Panc1 (cell line): ENCODE data around the gene PKNOX2. TPM values are rescaled to one million over a fixed set of nuclear protein-coding genes. Genes with fewer than 3 reads are reported as not detected.

Source experiments
- ATAC-seq: fragments of 200-7000 bp; cut with Tn5 transposase; 2 replicates; pipeline ENCODE4 v1.9.1; 2020; ENCODE audit warnings: mild to moderate bottlenecking, moderate library complexity
- BruUV-seq: library from RNA; stranded (reverse); fragments of 400-500 nt; replicated peaks from 2 replicates; lab custom pipeline; 2021; lab: Mats Ljungman, UMichigan
- CTCF ChIA-PET: fragments of 300-600 bp; sonication (Branson Sonifier 250); formaldehyde crosslinking; loops from one replicate; lab custom pipeline; 2022; ENCODE audit warnings: antibody characterized with exemption; lab: Charles Lee
- POLR2A ChIA-PET: fragments of 300-600 bp; sonication (Branson Sonifier 250); formaldehyde crosslinking; loops from one replicate; lab custom pipeline; 2022; ENCODE audit warnings: antibody characterized with exemption; lab: Charles Lee
- DNase-seq: peaks from one replicate; pipeline ENCODE4 v3.0.0-alpha.2; 2010; ENCODE audit warnings: low read depth, low spot score
- H3K27ac ChIP-seq: 2 replicates; pipeline ENCODE4 v1.5.1; 2011; ENCODE audit warnings: mild to moderate bottlenecking, low read length, inconsistent platforms
- H3K27me3 ChIP-seq: fragments of 200-500 bp; sonication (Bioruptor generic); 2 replicates; pipeline ENCODE4 v1.6.0; 2014; ENCODE audit warnings: low read length, inconsistent platforms; ENCODE audit not compliant: control insufficient read depth, insufficient read depth
- H3K36me3 ChIP-seq: fragments of 200-500 bp; sonication (Bioruptor generic); 2 replicates; pipeline ENCODE4 v1.5.1; 2014; ENCODE audit warnings: inconsistent platforms, mild to moderate bottlenecking, low read length, moderate library complexity; ENCODE audit not compliant: control insufficient read depth, insufficient read depth
- H3K4me1 ChIP-seq: 2 replicates; pipeline ENCODE4 v1.5.1; 2011; ENCODE audit warnings: inconsistent platforms, mild to moderate bottlenecking, low read length, moderate library complexity; ENCODE audit not compliant: control insufficient read depth, insufficient read depth
- H3K4me3 ChIP-seq, 2 experiments: 2 replicates each; pipeline ENCODE4 v1.5.1; 2011 to 2012; ENCODE audit warnings: low read depth in 2 of 2, low read length in 2 of 2, mild to moderate bottlenecking in 2 of 2, inconsistent platforms in 1 of 2, moderate library complexity in 1 of 2
- H3K9me3 ChIP-seq: fragments of 200-500 bp; sonication (Bioruptor generic); 2 replicates; pipeline ENCODE4 v1.5.1; 2014; ENCODE audit warnings: low read depth, mild to moderate bottlenecking, inconsistent platforms, low read length, moderate library complexity; ENCODE audit not compliant: control insufficient read depth, insufficient read depth
- POLR2AphosphoS5 ChIP-seq: IDR thresholded peaks from 2 replicates; pipeline ENCODE4 v1.6.1; 2012; ENCODE audit warnings: mild to moderate bottlenecking, low read depth, low read length, moderate library complexity
- SIN3A ChIP-seq: IDR thresholded peaks from 2 replicates; pipeline ENCODE4 v1.6.1; 2012; ENCODE audit warnings: low read depth, mild to moderate bottlenecking, low read length, moderate library complexity, borderline replicate concordance; ENCODE audit not compliant: insufficient read depth
- TCF7L2 ChIP-seq: IDR thresholded peaks from 2 replicates; pipeline ENCODE4 v1.6.1; 2011; ENCODE audit warnings: mild to moderate bottlenecking, low read depth, low read length, inconsistent platforms
- in situ Hi-C: cut with HindIII; loops from 2 replicates; pipeline ENCODE4 v1.10.0; 2016; ENCODE audit warnings: low sequenced_read_pairs, low pct_unique_long_range_greater_than_20kb
- intact Hi-C: fragments of 100-400 bp; cut with micrococcal nuclease; formaldehyde crosslinking; loops from one replicate; pipeline ENCODE4 v1.10.0; 2022; ENCODE audit not compliant: unreplicated experiment
- total RNA-seq: library from RNA; stranded (reverse); gene quantifications from one replicate; pipeline ENCODE4 v1.2.1, GENCODE V29; 2021; ENCODE audit not compliant: unreplicated experiment
- TF ChIP-seq, protein P1 (sequence below): fragments of 450-650 bp; IDR thresholded peaks from 2 replicates; pipeline ENCODE4 v1.5.1; 2017; ENCODE audit warnings: mild to moderate bottlenecking
- TF ChIP-seq, protein P2 (sequence below), 2 experiments: IDR thresholded peaks; 2 replicates each; pipeline ENCODE4 v1.6.1; 2011 to 2012; ENCODE audit warnings: low read depth in 2 of 2, control low read depth in 1 of 2, low read length in 1 of 2, mild to moderate bottlenecking in 1 of 2, moderate library complexity in 1 of 2; ENCODE audit not compliant: insufficient read depth in 1 of 2

PKNOX2 gene
- total RNA-seq, 1 experiment from 2014 or later = not detected

- Histone ChIP-seq H3K27ac (no peak overlapping the region), H3K27me3 (peaks cover 14% of the 10 kb centered on the region), H3K4me3 (no peak overlapping the region), H3K4me1 (no peaks in the 10 kb centered on the region), H3K36me3 (no peaks in the 10 kb centered on the region), H3K9me3 (no peaks in the 10 kb centered on the region)
- BruUV-seq = no TSS peak
- in situ Hi-C loops (no loop called here), intact Hi-C loops (no loop called here)
- TF ChIP-seq TCF7L2 = no peak
- TF ChIP-seq, protein P1, sequence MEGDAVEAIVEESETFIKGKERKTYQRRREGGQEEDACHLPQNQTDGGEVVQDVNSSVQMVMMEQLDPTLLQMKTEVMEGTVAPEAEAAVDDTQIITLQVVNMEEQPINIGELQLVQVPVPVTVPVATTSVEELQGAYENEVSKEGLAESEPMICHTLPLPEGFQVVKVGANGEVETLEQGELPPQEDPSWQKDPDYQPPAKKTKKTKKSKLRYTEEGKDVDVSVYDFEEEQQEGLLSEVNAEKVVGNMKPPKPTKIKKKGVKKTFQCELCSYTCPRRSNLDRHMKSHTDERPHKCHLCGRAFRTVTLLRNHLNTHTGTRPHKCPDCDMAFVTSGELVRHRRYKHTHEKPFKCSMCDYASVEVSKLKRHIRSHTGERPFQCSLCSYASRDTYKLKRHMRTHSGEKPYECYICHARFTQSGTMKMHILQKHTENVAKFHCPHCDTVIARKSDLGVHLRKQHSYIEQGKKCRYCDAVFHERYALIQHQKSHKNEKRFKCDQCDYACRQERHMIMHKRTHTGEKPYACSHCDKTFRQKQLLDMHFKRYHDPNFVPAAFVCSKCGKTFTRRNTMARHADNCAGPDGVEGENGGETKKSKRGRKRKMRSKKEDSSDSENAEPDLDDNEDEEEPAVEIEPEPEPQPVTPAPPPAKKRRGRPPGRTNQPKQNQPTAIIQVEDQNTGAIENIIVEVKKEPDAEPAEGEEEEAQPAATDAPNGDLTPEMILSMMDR = no peak
- no peak for TF ChIP-seq POLR2AphosphoS5
- TF ChIP-seq SIN3A = no peak
- TF ChIP-seq, protein P2, sequence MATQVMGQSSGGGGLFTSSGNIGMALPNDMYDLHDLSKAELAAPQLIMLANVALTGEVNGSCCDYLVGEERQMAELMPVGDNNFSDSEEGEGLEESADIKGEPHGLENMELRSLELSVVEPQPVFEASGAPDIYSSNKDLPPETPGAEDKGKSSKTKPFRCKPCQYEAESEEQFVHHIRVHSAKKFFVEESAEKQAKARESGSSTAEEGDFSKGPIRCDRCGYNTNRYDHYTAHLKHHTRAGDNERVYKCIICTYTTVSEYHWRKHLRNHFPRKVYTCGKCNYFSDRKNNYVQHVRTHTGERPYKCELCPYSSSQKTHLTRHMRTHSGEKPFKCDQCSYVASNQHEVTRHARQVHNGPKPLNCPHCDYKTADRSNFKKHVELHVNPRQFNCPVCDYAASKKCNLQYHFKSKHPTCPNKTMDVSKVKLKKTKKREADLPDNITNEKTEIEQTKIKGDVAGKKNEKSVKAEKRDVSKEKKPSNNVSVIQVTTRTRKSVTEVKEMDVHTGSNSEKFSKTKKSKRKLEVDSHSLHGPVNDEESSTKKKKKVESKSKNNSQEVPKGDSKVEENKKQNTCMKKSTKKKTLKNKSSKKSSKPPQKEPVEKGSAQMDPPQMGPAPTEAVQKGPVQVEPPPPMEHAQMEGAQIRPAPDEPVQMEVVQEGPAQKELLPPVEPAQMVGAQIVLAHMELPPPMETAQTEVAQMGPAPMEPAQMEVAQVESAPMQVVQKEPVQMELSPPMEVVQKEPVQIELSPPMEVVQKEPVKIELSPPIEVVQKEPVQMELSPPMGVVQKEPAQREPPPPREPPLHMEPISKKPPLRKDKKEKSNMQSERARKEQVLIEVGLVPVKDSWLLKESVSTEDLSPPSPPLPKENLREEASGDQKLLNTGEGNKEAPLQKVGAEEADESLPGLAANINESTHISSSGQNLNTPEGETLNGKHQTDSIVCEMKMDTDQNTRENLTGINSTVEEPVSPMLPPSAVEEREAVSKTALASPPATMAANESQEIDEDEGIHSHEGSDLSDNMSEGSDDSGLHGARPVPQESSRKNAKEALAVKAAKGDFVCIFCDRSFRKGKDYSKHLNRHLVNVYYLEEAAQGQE (IDR thresholded peaks at IDR 0.05; ENCODE audit: insufficient read depth in 1 of 2, low read depth in 2 of 2, low read length in 1 of 2) = no peak
- no peak for DNase-seq
- ATAC-seq = no peak
- POLR2A ChIA-PET = no interaction called here
- CTCF ChIA-PET = no interaction called here
Observed at GRCh38 chr11:125173027-125173426, 8.5 kb downstream of the PKNOX2 start.

DNA sequence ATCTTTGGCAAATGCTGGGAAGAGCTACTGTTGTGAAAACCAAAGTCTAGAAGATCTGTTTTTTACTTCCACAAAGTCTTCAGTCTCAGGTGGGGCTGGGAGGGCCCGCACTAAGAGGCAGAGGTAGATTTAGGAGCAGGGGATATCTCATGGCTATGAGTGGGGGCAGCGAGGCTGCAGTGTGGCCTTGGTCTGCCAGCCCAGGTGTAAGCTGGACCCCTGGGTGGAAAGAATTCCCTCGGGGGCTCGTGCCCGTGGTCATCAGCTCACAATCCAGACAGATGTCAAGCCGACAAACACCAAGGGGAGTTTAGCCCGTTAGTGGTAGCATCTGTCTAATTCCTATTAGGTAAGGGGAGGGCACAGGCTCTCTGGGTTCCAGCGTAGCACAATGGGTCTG, 9.0 kb downstream of the PKNOX2 start:
- ChIA-PET CTCF (interaction anchor here (0.5 kb wide), 1 partner anchor 1348 kb away, joined by 3 read pairs; no protein-coding TSS in a partner anchor), POLR2A (no interaction called here)
- H3K9me3 ChIP-seq = no peaks in the 10 kb centered on the region
- peaks cover 12% of the 10 kb centered on the region for H3K27me3 ChIP-seq
- no peaks in the 10 kb centered on the region for H3K4me1 ChIP-seq
- ATAC-seq (no peak), DNase-seq (no peak)
- intact Hi-C loops (no loop called here), in situ Hi-C loops (no loop called here)
- no peak overlapping the region for H3K4me3 ChIP-seq
- TF ChIP-seq POLR2AphosphoS5 (no peak), SIN3A (no peak), TCF7L2 (no peak)
- TF ChIP-seq, protein P2 (IDR thresholded peaks at IDR 0.05; ENCODE audit: insufficient read depth in 1 of 2, low read depth in 2 of 2, low read length in 1 of 2) = no peak
- TF ChIP-seq, protein P1 = no peak
- no peak overlapping the region for H3K27ac ChIP-seq
- no TSS peak for BruUV-seq
- H3K36me3 ChIP-seq = no peaks in the 10 kb centered on the region
